Measurements from ENCODE around the gene PIP4K2A. TPM values are rescaled to one million over a fixed set of nuclear protein-coding genes. Genes with fewer than 3 reads are reported as not detected.
"Not testable (repeated sequence)": the region's sequence is repeated elsewhere in the genome, so short reads cannot be mapped to it uniquely, and the experiment has no call there.

The PIP4K2A gene
- total RNA-seq, 1 donor from 2014 or later: 17.9 TPM

DNA sequence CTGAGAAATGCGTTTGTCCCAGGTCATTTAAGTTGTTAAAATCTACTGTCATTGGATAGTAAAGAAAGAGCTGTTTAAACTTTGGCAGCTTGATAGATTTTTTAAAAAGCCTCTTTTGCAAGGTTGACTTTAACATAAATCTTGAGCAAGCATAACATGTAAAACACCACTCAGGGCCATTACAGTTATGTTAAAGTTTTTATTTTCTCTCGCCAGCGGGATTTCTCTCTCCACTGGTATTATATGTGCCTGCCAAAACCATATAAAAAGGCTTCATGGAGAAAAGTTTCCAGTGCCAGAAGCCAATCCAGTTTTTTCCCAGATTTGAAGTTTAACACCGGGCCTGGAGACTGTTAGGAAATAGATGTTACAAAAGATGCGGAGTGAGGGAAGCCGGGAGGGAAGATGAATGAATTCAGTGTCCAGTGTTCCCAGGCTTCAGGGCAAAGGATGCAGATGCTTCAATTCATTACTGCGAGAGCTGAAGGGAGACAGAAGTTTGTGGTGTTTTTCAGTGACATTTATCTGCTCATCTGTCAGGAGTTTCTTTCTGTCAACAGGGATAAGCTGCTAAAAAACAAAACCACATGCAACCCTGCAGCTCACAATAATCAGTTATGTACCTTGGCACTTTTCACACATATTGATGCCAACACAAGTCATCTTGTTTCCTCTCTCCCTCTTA is 213.6 kb downstream of the PIP4K2A start:
- TF ChIP-seq, protein P1, sequence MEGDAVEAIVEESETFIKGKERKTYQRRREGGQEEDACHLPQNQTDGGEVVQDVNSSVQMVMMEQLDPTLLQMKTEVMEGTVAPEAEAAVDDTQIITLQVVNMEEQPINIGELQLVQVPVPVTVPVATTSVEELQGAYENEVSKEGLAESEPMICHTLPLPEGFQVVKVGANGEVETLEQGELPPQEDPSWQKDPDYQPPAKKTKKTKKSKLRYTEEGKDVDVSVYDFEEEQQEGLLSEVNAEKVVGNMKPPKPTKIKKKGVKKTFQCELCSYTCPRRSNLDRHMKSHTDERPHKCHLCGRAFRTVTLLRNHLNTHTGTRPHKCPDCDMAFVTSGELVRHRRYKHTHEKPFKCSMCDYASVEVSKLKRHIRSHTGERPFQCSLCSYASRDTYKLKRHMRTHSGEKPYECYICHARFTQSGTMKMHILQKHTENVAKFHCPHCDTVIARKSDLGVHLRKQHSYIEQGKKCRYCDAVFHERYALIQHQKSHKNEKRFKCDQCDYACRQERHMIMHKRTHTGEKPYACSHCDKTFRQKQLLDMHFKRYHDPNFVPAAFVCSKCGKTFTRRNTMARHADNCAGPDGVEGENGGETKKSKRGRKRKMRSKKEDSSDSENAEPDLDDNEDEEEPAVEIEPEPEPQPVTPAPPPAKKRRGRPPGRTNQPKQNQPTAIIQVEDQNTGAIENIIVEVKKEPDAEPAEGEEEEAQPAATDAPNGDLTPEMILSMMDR (IDR thresholded peaks at IDR 0.05; ENCODE audit: insufficient read depth, low read length, severe bottlenecking): no peak
- FAIRE-seq (no peak), DNase-seq (ENCODE audit: low read depth) (no peak)
- no peaks in the 10 kb centered on the region for H3K27me3 ChIP-seq (ENCODE audit: control insufficient read depth, insufficient read depth, low read length)
- H3K36me3 ChIP-seq (ENCODE audit: control insufficient read depth, insufficient read depth, low read length): no peaks in the 10 kb centered on the region
- no peak overlapping the region for H3K4me3 ChIP-seq (ENCODE audit: low read depth, low read length)

DNA sequence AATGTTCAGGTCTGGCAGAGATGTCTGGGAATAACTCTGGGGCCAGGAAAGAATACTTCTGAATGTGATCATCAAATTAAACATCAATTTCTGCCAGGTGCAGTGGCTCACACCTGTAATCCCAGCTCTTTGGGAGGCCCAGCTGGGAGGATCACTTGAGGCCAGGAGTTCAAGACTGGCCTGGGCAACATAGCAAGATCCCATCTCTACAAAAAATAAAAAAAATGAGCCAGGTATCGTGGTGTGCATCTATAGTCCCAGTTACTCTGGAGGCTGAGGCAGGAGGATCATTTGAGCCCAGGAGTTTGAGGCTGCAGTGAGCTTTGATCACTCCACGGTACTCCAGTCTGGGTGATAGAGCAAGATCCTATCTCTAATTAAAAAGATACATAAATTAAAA is 214.4 kb downstream of the PIP4K2A start:
- H3K4me3 ChIP-seq (ENCODE audit: low read depth, low read length); DNase-seq (ENCODE audit: low read depth); H3K36me3 ChIP-seq (ENCODE audit: control insufficient read depth, insufficient read depth, low read length); H3K27me3 ChIP-seq (ENCODE audit: control insufficient read depth, insufficient read depth, low read length); FAIRE-seq: not testable (repeated sequence)

DNA sequence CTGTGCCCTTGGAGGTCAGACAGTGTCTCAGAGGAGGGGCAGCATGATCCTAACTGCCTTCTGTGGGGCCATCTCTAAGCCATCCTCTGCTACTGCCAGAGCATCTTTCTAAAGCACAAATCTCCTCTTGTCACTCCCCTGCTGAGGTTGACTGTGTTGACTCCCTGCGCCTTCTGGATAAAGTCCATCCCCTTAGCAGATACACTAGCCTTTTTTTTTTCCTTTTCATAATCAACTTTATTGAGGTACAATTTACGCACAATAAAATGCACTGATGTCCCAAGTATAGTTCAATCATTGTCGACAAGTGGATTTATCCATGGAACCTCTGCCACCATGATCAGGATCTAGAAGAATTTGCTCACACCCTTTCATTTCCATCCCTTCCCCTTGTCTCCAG is 219.0 kb downstream of the PIP4K2A start:
- DNase-seq (ENCODE audit: low read depth): no peak
- TF ChIP-seq, protein P1 (IDR thresholded peaks at IDR 0.05; ENCODE audit: insufficient read depth, low read length, severe bottlenecking): no peak
- no peak overlapping the region for H3K4me3 ChIP-seq (ENCODE audit: low read depth, low read length)
- FAIRE-seq: no peak
- no peaks in the 10 kb centered on the region for H3K36me3 ChIP-seq (ENCODE audit: control insufficient read depth, insufficient read depth, low read length)
- H3K27me3 ChIP-seq (ENCODE audit: control insufficient read depth, insufficient read depth, low read length): no peaks in the 10 kb centered on the region

DNA sequence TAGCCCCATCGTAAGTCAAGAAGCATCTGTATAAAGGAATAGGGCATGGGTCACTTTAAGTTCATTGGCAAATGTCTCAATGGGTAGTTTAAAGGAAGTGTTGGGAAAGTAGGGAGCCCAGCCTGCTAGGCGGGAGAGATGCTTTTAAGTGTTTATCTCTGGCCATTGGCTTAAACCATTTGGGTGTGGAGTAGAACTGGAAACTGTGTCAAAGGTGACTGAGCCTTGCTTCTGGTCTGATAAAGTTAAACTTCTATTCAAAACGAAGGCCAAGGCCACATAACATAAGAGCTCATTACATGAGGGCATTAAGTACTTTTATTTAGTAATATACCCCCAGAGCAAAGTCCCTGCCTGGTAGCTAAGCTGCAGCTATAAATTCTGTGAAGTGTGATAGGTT is 220.4 kb downstream of the PIP4K2A start:
- Histone ChIP-seq H3K36me3 (ENCODE audit: control insufficient read depth, insufficient read depth, low read length) (no peaks in the 10 kb centered on the region), H3K4me3 (ENCODE audit: low read depth, low read length) (no peak overlapping the region), H3K27me3 (ENCODE audit: control insufficient read depth, insufficient read depth, low read length) (no peaks in the 10 kb centered on the region)
- TF ChIP-seq, protein P1 (IDR thresholded peaks at IDR 0.05; ENCODE audit: insufficient read depth, low read length, severe bottlenecking): no peak
- no peak for FAIRE-seq
- DNase-seq (ENCODE audit: low read depth): no peak

DNA sequence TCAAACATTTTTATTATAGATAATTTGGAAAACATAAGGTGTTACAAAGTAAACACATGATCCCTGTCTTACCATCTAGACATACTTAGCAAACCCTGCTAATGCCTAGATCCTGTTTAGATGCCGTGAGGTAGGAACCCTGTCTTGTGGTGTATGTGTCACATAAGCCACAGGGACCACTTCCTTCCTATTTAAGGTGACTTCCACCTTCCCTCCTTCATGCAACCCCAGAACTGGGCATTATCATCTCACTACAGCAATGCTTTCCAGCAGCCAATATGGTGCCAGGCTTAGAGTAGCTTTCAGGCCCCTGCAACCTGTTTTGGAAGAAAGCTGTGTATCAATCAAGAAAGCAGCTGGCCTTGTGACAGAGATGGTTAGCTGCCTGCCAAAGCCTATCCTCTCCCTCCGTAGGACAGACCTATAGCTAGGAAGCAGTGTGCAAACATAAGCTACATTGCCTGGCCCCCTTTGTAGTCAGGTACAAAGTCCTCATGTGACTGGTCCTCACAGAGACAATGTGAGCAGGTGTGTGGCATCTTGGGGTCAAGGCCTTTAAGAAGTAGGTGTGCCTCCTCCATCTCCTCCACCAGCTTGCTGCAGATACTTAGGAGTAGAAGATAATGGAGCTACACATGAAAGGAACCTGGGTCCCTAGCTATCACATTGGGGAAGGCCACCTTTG is 222.3 kb downstream of the PIP4K2A start:
- Histone ChIP-seq H3K27me3 (ENCODE audit: control insufficient read depth, insufficient read depth, low read length) (no peaks in the 10 kb centered on the region), H3K36me3 (ENCODE audit: control insufficient read depth, insufficient read depth, low read length) (no peaks in the 10 kb centered on the region), H3K4me3 (ENCODE audit: low read depth, low read length) (no peak overlapping the region)
- TF ChIP-seq, protein P1 (IDR thresholded peaks at IDR 0.05; ENCODE audit: insufficient read depth, low read length, severe bottlenecking): no peak
- no peak for DNase-seq (ENCODE audit: low read depth)
- no peak for FAIRE-seq

DNA sequence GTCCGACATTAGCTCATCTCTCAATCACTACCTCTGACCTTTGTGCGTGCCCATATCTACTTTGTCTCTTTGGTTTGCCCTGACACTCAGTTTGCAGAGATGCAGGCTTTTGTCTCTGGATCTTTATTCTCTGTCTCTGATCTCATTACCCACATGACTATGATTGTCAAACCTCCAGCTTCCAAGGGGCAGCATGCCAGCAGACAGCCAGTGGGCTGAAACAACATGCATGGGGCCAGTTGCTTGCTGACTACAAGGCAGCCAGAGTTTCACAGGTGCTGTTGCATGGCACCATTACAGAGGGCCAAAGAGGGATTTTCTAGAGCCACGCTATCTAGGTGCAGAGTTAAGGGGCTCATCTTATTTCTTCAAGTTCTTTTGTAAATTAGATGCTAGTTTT is 222.9 kb downstream of the PIP4K2A start:
- TF ChIP-seq, protein P1 (IDR thresholded peaks at IDR 0.05; ENCODE audit: insufficient read depth, low read length, severe bottlenecking): no peak
- Histone ChIP-seq H3K4me3 (ENCODE audit: low read depth, low read length) (no peak overlapping the region), H3K36me3 (ENCODE audit: control insufficient read depth, insufficient read depth, low read length) (no peaks in the 10 kb centered on the region), H3K27me3 (ENCODE audit: control insufficient read depth, insufficient read depth, low read length) (no peaks in the 10 kb centered on the region)
- no peak for DNase-seq (ENCODE audit: low read depth)
- no peak for FAIRE-seq

Data from bronchial epithelial cell (primary cell).